ENCODE measurements around the gene IL2RA. TPM values are rescaled to one million over a fixed set of nuclear protein-coding genes. Genes with fewer than 3 reads are reported as not detected.

IL2RA gene
- total and polyA plus RNA-seq, 9 of the 15 experiments (the other 6 are each of a cell fraction or from before 2014, with no cell fraction given), result 0.95 TPM; not detected in 8

- TF ChIP-seq FOXO4 (CRISPR knock-in tag; IDR thresholded peaks at IDR 0.05), result no peak
- TF ChIP-seq FOXM1 (IDR thresholded peaks at IDR 0.05; ENCODE audit: low read depth), result no peak
- TF ChIP-seq FOXM1 (CRISPR knock-in tag; IDR thresholded peaks at IDR 0.05; ENCODE audit: low read depth), result no peak
- TF ChIP-seq GATAD2B (IDR thresholded peaks at IDR 0.05; ENCODE audit: borderline replicate concordance), result no peak
- no peak for TF ChIP-seq SIRT6 (IDR thresholded peaks at IDR 0.05; ENCODE audit: low read depth, low read length)
Observed at GRCh38 chr10:6091630-6092029, 29.5 kb upstream of the IL2RA start (continued).

DNA sequence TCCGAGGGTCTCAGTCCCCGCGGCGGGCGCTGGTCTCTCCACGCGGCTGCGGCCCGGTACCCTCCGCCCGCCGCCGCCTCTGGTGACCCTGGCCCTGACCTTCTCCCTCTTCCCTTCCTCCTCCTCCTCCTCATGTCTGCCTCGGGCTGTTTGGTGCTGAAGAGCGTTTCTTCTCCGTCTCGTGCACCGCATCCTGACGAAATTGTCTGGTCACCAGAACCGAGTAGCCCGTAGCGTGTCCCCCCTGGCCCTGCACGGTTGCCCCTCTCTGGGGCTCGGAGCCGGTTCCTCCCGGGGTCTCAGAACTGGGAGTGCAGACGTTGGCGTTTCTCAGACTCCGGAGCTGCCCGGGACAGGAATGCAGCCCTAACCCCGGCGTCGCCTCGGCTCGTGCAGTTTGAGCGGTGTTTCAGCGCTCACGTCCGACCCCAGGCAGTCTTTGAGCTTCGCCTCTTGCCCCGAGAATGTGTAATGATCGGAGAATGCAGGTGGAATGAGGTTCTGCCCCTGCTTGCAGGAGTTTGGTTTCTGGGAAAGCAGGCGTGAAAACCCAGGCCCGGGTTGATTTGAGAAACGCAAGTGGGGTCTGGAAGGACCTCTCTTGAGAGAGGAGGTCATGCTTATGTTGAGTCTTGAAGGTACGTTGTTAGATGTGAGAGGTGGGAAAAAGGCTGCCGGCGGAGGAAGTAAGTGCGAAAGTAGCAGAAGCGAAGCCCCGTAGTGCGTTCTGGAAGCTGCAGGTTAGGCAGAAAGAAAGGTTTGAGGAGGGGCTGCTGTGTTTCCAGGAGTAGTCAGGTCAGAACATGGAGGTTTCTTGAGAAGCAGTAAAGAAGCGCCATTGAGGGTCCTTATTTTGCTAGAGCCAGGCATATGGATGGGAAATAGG is 27.4 kb upstream of the IL2RA start:
- ChIA-PET CTCF (ENCODE audit: low intra/inter-chr PET ratio) (interaction anchor here (0.6 to 6.0 kb wide), 9 partner anchors 45 to 276 kb away, joined by 3 to 47 read pairs (median 6); partner anchors contain the start of genes GDI2 and PFKFB3), POLR2A (interaction anchor here (0.5 to 0.7 kb wide), 4 partner anchors 20 to 397 kb away, joined by 3 to 5 read pairs (median 3); no protein-coding TSS in a partner anchor)
- Histone ChIP-seq H3K4me3 (peak overlapping the region; percentile 98), H3K9ac (ENCODE audit: insufficient read depth in 1 of 2, low read depth in 2 of 2, low read length in 2 of 2) (peak overlapping the region; percentile 89 to 99), H3K4me2 (ENCODE audit: insufficient read depth, low read length) (peak overlapping the region; percentile 95), H2AFZ (ENCODE audit: low read depth, low read length) (peak overlapping the region; percentile 58), H3K27ac (ENCODE audit: extremely low read depth, low read depth, low read length) (peak overlapping the region; percentile 89), H3K27me3 (ENCODE audit: control insufficient read depth in 2 of 2, insufficient read depth in 2 of 2, low read length in 2 of 2) (no peaks in the 10 kb centered on the region), H4K20me1 (replicated peaks; ENCODE audit: control insufficient read depth, insufficient read depth, low read length) (peaks cover 22% of the 10 kb centered on the region), H3K9me1 (ENCODE audit: control insufficient read depth, insufficient read depth, low read length) (no peaks in the 10 kb centered on the region), H3K9me3 (replicated peaks; ENCODE audit: control insufficient read depth, insufficient read depth, low read depth, low read length) (no peaks in the 10 kb centered on the region), H3K4me1 (replicated peaks in 1 of 2; ENCODE audit: control insufficient read depth in 2 of 2, insufficient read depth in 2 of 2, low read length in 2 of 2) (peaks cover 16 to 23% of the 10 kb centered on the region in 2 experiments; a peak in 4 of 5 replicates), H3K79me2 (ENCODE audit: control insufficient read depth, insufficient read depth, low read length) (peaks cover 58% of the 10 kb centered on the region), H3K36me3 (ENCODE audit: control insufficient read depth, insufficient read depth, low read length) (peaks cover 26% of the 10 kb centered on the region; the same call in 2 of the 3 replicates)
- BruUV-seq (replicated peaks), result TSS peak; percentile 53
- WGBS (ENCODE audit: insufficient coverage, low coverage, missing lambda C conversion rate), result under 1% methylated on average over 45 of the region's 53 CpGs
- intact Hi-C loops (cut with micrococcal nuclease), result loop anchor here (5.0 to 10.0 kb wide), 3 partner anchors 73 to 313 kb away; no protein-coding TSS in a partner anchor
- ATAC-seq (peak; percentile 42), FAIRE-seq (no peak), DNase-seq (ENCODE audit: extremely low read depth in 1 of 4, low spot score in 3 of 4) (peak in 1 of 4 experiments; percentile 34)
- in situ Hi-C loops (cut with MboI), result loop anchor here (5.0 kb wide), 1 partner anchor 142 kb away; no protein-coding TSS in a partner anchor
- 0 out of 2 replicates have a peak, but pooled peaks have one; percentile 15 for TF ChIP-seq ZFP91 (CRISPR knock-in tag; IDR thresholded peaks at IDR 0.05)
